ENCODE data around the gene LRRC15.

The LRRC15 gene

DNA sequence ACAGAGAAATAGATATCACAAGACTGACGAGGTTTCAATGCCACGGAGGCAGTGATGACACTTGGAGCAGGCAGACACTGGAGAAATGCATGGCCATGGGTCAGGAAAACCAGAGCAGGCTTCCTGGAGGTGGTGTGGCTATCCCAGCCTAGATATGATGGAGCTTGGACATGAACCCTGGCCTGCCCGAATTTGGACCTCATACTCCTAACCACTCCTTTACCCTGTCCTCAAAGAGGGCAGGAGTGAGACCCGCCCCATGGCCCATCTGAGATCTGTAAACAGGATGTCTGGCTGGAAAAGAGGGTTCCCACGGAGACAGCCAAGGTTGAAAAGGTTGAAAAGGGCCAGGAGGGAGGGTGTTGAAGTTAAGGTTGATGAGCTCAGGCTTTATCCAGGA is 49.4 kb downstream of the LRRC15 start:
- Histone ChIP-seq H3K9me3 (ENCODE audit: low read length) (peaks cover 11% of the 10 kb centered on the region), H3K4me1 (ENCODE audit: insufficient read depth, low read length, severe bottlenecking) (peaks cover 5% of the 10 kb centered on the region), H3K27me3 (ENCODE audit: insufficient read depth, low read length) (peaks cover 6% of the 10 kb centered on the region; the same call in 1 of the 2 replicates), H4K20me1 (ENCODE audit: insufficient read depth, low read length) (no peaks in the 10 kb centered on the region), H3K36me3 (ENCODE audit: insufficient read depth, low read length) (no peaks in the 10 kb centered on the region), H3K27ac (ENCODE audit: low read depth, low read length, poor library complexity, severe bottlenecking) (no peak overlapping the region), H3K9ac (ENCODE audit: low read length) (no peak overlapping the region), H3K79me2 (ENCODE audit: insufficient read depth, low read length) (no peaks in the 10 kb centered on the region), H3K9me2 (ENCODE audit: low read depth, low read length) (no peaks in the 10 kb centered on the region), H3F3A (ENCODE audit: insufficient read depth, low read length) (0 out of 2 replicates have a peak, but pooled peaks cover 7% of the 10 kb centered on the region), H2AFZ (ENCODE audit: low read length) (no peak overlapping the region), H3K4me2 (ENCODE audit: low read length) (no peak overlapping the region), H3K4me3 (ENCODE audit: low read depth, low read length, poor library complexity, severe bottlenecking) (no peak overlapping the region)
- TF ChIP-seq EZH2 (IDR thresholded peaks at IDR 0.05; ENCODE audit: borderline replicate concordance, low read length): no peak
- TF ChIP-seq, protein P1, sequence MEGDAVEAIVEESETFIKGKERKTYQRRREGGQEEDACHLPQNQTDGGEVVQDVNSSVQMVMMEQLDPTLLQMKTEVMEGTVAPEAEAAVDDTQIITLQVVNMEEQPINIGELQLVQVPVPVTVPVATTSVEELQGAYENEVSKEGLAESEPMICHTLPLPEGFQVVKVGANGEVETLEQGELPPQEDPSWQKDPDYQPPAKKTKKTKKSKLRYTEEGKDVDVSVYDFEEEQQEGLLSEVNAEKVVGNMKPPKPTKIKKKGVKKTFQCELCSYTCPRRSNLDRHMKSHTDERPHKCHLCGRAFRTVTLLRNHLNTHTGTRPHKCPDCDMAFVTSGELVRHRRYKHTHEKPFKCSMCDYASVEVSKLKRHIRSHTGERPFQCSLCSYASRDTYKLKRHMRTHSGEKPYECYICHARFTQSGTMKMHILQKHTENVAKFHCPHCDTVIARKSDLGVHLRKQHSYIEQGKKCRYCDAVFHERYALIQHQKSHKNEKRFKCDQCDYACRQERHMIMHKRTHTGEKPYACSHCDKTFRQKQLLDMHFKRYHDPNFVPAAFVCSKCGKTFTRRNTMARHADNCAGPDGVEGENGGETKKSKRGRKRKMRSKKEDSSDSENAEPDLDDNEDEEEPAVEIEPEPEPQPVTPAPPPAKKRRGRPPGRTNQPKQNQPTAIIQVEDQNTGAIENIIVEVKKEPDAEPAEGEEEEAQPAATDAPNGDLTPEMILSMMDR (IDR thresholded peaks at IDR 0.05; ENCODE audit: low read length): no peak

GRCh38 chr3:194318511-194319161 is 50.9 kb downstream of the LRRC15 start:
- Histone ChIP-seq H3F3A (ENCODE audit: insufficient read depth, low read length) (no peaks in the 10 kb centered on the region), H3K9me2 (ENCODE audit: low read depth, low read length) (no peaks in the 10 kb centered on the region), H3K4me3 (ENCODE audit: low read depth, low read length, poor library complexity, severe bottlenecking) (no peak overlapping the region), H3K79me2 (ENCODE audit: insufficient read depth, low read length) (no peaks in the 10 kb centered on the region), H3K36me3 (ENCODE audit: insufficient read depth, low read length) (no peaks in the 10 kb centered on the region), H3K4me1 (ENCODE audit: insufficient read depth, low read length, severe bottlenecking) (peaks cover 6% of the 10 kb centered on the region), H3K9me3 (ENCODE audit: low read length) (peaks cover 11% of the 10 kb centered on the region), H3K27ac (ENCODE audit: low read depth, low read length, poor library complexity, severe bottlenecking) (no peak overlapping the region), H3K4me2 (ENCODE audit: low read length) (no peak overlapping the region), H4K20me1 (ENCODE audit: insufficient read depth, low read length) (no peaks in the 10 kb centered on the region), H3K27me3 (ENCODE audit: insufficient read depth, low read length) (peaks cover 10% of the 10 kb centered on the region; the same call in 1 of the 2 replicates), H3K9ac (ENCODE audit: low read length) (no peak overlapping the region), H2AFZ (ENCODE audit: low read length) (no peak overlapping the region)
- TF ChIP-seq, protein P1 (IDR thresholded peaks at IDR 0.05; ENCODE audit: low read length): no peak
- no peak for TF ChIP-seq EZH2 (IDR thresholded peaks at IDR 0.05; ENCODE audit: borderline replicate concordance, low read length)

- TF ChIP-seq, protein P1 (IDR thresholded peaks at IDR 0.05; ENCODE audit: low read length): no peak
- no peak for TF ChIP-seq EZH2 (IDR thresholded peaks at IDR 0.05; ENCODE audit: borderline replicate concordance, low read length)
- Histone ChIP-seq H3K9me3 (ENCODE audit: low read length) (peaks cover 11% of the 10 kb centered on the region), H3K4me2 (ENCODE audit: low read length) (no peak overlapping the region)
Observed at GRCh38 chr3:194316918-194317317, 52.6 kb downstream of the LRRC15 start.

More at GRCh38 chr3:194316918-194317317, 52.6 kb downstream of the LRRC15 start:
- Histone ChIP-seq H3K9me2 (ENCODE audit: low read depth, low read length) (no peaks in the 10 kb centered on the region), H3K4me3 (ENCODE audit: low read depth, low read length, poor library complexity, severe bottlenecking) (no peak overlapping the region), H3K36me3 (ENCODE audit: insufficient read depth, low read length) (no peaks in the 10 kb centered on the region), H3K27ac (ENCODE audit: low read depth, low read length, poor library complexity, severe bottlenecking) (no peak overlapping the region), H3K9ac (ENCODE audit: low read length) (no peak overlapping the region), H3K4me1 (ENCODE audit: insufficient read depth, low read length, severe bottlenecking) (peaks cover 6% of the 10 kb centered on the region), H2AFZ (ENCODE audit: low read length) (no peak overlapping the region), H3K27me3 (ENCODE audit: insufficient read depth, low read length) (peaks cover 10% of the 10 kb centered on the region; the same call in 1 of the 2 replicates), H3K79me2 (ENCODE audit: insufficient read depth, low read length) (no peaks in the 10 kb centered on the region), H4K20me1 (ENCODE audit: insufficient read depth, low read length) (no peaks in the 10 kb centered on the region), H3F3A (ENCODE audit: insufficient read depth, low read length) (no peaks in the 10 kb centered on the region)

All from OCI-LY1 (cell line).